DND-41 (cell line): ENCODE data around the gene KCNAB1.

Experiments used
- ATAC-seq: fragments of 200-7000 bp; cut with Tn5 transposase; 3 replicates; pipeline ENCODE4 v1.9.1; 2021; ENCODE audit warnings: low read depth; ENCODE audit not compliant: insufficient read depth
- DNase-seq: peaks from one replicate; pipeline ENCODE4 v3.0.0-alpha.2; 2020
- H2AFZ ChIP-seq: 2 replicates; pipeline ENCODE4 v1.6.0; 2012; ENCODE audit warnings: low read depth, low read length
- H3K27ac ChIP-seq: 2 replicates; pipeline ENCODE4 v1.5.1; 2012; ENCODE audit warnings: low read length, inconsistent platforms
- H3K27me3 ChIP-seq: fragments of 200-600 bp; sonication (generic); 2 replicates; pipeline ENCODE4 v1.6.0; 2012; ENCODE audit warnings: low read length, mild to moderate bottlenecking, inconsistent platforms; ENCODE audit not compliant: insufficient read depth, poor library complexity
- H3K36me3 ChIP-seq: 2 replicates; pipeline ENCODE4 v1.5.1; 2012; ENCODE audit warnings: low read length, inconsistent platforms; ENCODE audit not compliant: insufficient read depth
- H3K4me1 ChIP-seq: 2 replicates; pipeline ENCODE4 v1.5.1; 2012; ENCODE audit warnings: mild to moderate bottlenecking, low read length; ENCODE audit not compliant: insufficient read depth
- H3K4me2 ChIP-seq: 2 replicates; pipeline ENCODE4 v1.6.0; 2012; ENCODE audit warnings: mild to moderate bottlenecking, moderate library complexity, low read length, inconsistent platforms; ENCODE audit not compliant: insufficient read depth
- H3K4me3 ChIP-seq, 2 experiments: fragments of 200-600 bp in 1 of 2; shearing (Covaris generic) in 1 of 2; 2 replicates each; pipeline ENCODE4 v1.5.1; 2012 to 2016; ENCODE audit warnings: inconsistent platforms in 2 of 2, low read length in 2 of 2, mild to moderate bottlenecking in 2 of 2, low read depth in 1 of 2, moderate library complexity in 1 of 2
- H3K79me2 ChIP-seq: 2 replicates; pipeline ENCODE4 v1.6.0; 2012; ENCODE audit warnings: low read length, inconsistent platforms; ENCODE audit not compliant: insufficient read depth
- H3K9ac ChIP-seq: 2 replicates; pipeline ENCODE4 v1.6.0; 2012; ENCODE audit warnings: low read depth, mild to moderate bottlenecking, inconsistent platforms, low read length, moderate library complexity
- H3K9me3 ChIP-seq: 2 replicates; pipeline ENCODE4 v1.5.1; 2012; ENCODE audit warnings: low read length, moderate library complexity, mild to moderate bottlenecking, inconsistent platforms; ENCODE audit not compliant: insufficient read depth, severe bottlenecking
- H4K20me1 ChIP-seq: 2 replicates; pipeline ENCODE4 v1.6.0; 2012; ENCODE audit warnings: low read length; ENCODE audit not compliant: insufficient read depth
- CTCF ChIP-seq: IDR thresholded peaks from 2 replicates; pipeline ENCODE4 v1.5.1; 2012; ENCODE audit warnings: borderline replicate concordance, low read length, moderate library complexity, mild to moderate bottlenecking; ENCODE audit not compliant: poor library complexity, severe bottlenecking; ENCODE audit errors: extremely low read depth
- EZH2 ChIP-seq: IDR thresholded peaks from 3 replicates; pipeline ENCODE4 v1.6.1; 2012; ENCODE audit warnings: borderline replicate concordance, low read depth, mild to moderate bottlenecking, moderate library complexity, low read length, inconsistent platforms; ENCODE audit not compliant: severe bottlenecking

Gene KCNAB1

GRCh38 chr3:156180077-156180476 is 59.7 kb downstream of the KCNAB1 start:
- Histone ChIP-seq H4K20me1 (no peaks in the 10 kb centered on the region), H3K4me2 (no peak overlapping the region), H3K4me1 (no peaks in the 10 kb centered on the region), H3K4me3 (no peak overlapping the region), H3K9ac (no peak overlapping the region), H3K27me3 (peaks cover 3% of the 10 kb centered on the region), H2AFZ (no peak overlapping the region), H3K9me3 (no peaks in the 10 kb centered on the region), H3K36me3 (no peaks in the 10 kb centered on the region), H3K79me2 (no peaks in the 10 kb centered on the region), H3K27ac (no peak overlapping the region)
- no peak for ATAC-seq
- TF ChIP-seq CTCF (no peak), EZH2 (no peak)
- no peak for DNase-seq

DNA sequence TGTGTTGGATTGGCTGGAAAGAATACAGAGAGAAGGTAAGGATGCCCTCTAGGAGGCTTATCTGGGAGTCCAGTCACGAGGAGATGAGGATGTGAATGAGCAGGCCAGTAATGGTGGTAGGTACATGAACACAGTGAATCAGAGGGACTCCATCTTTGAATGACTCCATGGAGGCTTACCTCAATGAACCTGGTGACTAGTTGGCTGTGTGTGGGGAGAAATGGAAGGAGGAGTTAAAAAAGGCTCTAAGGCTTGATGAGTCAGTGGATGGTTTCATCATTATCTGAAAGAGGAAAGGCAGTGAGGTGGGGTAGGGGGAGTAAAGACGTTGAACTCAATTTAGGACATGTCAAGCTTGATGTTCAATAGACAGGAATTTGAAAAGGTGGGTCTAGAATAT is 61.1 kb downstream of the KCNAB1 start:
- TF ChIP-seq CTCF (no peak), EZH2 (no peak)
- H3K4me1 ChIP-seq: no peaks in the 10 kb centered on the region
- no peak for ATAC-seq
- no peaks in the 10 kb centered on the region for H3K36me3 ChIP-seq
- no peak overlapping the region for H3K27ac ChIP-seq
- peaks cover 3% of the 10 kb centered on the region for H3K27me3 ChIP-seq
- no peak overlapping the region for H3K4me3 ChIP-seq
- no peak overlapping the region for H2AFZ ChIP-seq
- DNase-seq: no peak
- no peak overlapping the region for H3K4me2 ChIP-seq
- H4K20me1 ChIP-seq: no peaks in the 10 kb centered on the region
- no peak overlapping the region for H3K9ac ChIP-seq
- no peaks in the 10 kb centered on the region for H3K9me3 ChIP-seq
- no peaks in the 10 kb centered on the region for H3K79me2 ChIP-seq

DNA sequence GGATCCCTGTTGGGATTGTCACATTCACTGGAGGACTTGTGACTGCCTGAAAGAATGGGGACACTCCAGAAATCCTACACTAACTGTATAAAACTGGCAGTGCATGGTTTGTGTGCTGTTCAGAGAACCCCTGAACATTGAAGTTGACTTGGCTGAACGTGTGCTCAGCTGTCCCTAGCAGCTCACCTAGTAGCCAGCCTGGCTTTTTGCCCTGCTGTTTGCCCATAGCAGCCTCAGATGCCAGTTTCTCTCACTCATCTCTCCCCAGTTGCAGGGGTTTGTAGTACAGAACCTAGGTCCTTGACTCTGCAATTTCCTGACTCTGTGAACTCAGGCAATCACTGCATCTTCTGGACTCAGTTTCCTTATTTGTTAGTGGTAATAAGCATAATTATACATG is 63.0 kb downstream of the KCNAB1 start:
- Histone ChIP-seq H3K4me3 (no peak overlapping the region), H3K27ac (no peak overlapping the region), H3K27me3 (peaks cover 3% of the 10 kb centered on the region), H3K9me3 (no peaks in the 10 kb centered on the region), H3K4me2 (no peak overlapping the region), H3K79me2 (no peaks in the 10 kb centered on the region), H3K4me1 (no peaks in the 10 kb centered on the region), H3K9ac (no peak overlapping the region), H3K36me3 (no peaks in the 10 kb centered on the region), H4K20me1 (no peaks in the 10 kb centered on the region), H2AFZ (no peak overlapping the region)
- DNase-seq: no peak
- no peak for ATAC-seq
- no peak for TF ChIP-seq EZH2
- no peak for TF ChIP-seq CTCF

GRCh38 chr3:156184156-156184555 is 63.8 kb downstream of the KCNAB1 start:
- TF ChIP-seq CTCF (no peak), EZH2 (no peak)
- H3K9me3 ChIP-seq: no peaks in the 10 kb centered on the region
- no peaks in the 10 kb centered on the region for H3K4me1 ChIP-seq
- H3K27me3 ChIP-seq: peaks cover 3% of the 10 kb centered on the region
- no peak for ATAC-seq
- no peaks in the 10 kb centered on the region for H4K20me1 ChIP-seq
- H3K4me3 ChIP-seq: no peak overlapping the region
- H3K36me3 ChIP-seq: no peaks in the 10 kb centered on the region
- DNase-seq: no peak
- H3K4me2 ChIP-seq: no peak overlapping the region
- H3K27ac ChIP-seq: no peak overlapping the region
- no peaks in the 10 kb centered on the region for H3K79me2 ChIP-seq
- no peak overlapping the region for H2AFZ ChIP-seq
- H3K9ac ChIP-seq: no peak overlapping the region
